ENCODE measurements around the gene PTGES. TPM values are rescaled to one million over a fixed set of nuclear protein-coding genes. Genes with fewer than 3 reads are reported as not detected.
A peak's percentile ranks its signal among the peaks of the same experiment; 100 is the strongest.
"Not testable (repeated sequence)": the region's sequence is repeated elsewhere in the genome, so short reads cannot be mapped to it uniquely, and the experiment has no call there.

The PTGES gene
- total RNA-seq (ENCODE audit: insufficient read depth, low replicate concordance), result 50.8 TPM

GRCh38 chr9:129752900-129753729 lies at the start of gene PTGES:
PTGES (minus strand) TSS chr9:129753042; CDS start chr9:129753012, 30 bp downstream.
- peak; percentile 97 for DNase-seq (ENCODE audit: low spot score)

GRCh38 chr9:129801504-129801903 lies 48.7 kb upstream of the PTGES start:
- DNase-seq (ENCODE audit: low spot score), result no peak

- DNase-seq (ENCODE audit: low spot score), result no peak
These were observed 46.1 kb upstream of the PTGES start for GRCh38 chr9:129798973-129799372.

GRCh38 chr9:129796029-129796428 lies 43.2 kb upstream of the PTGES start:
- DNase-seq (ENCODE audit: low spot score), result not testable (repeated sequence)

- no peak for DNase-seq (ENCODE audit: low spot score)
These were observed 41.7 kb upstream of the PTGES start for GRCh38 chr9:129794549-129794948.

GRCh38 chr9:129786481-129786880 lies 33.6 kb upstream of the PTGES start:
- DNase-seq (ENCODE audit: low spot score), result no peak

GRCh38 chr9:129785866-129786265 lies 33.0 kb upstream of the PTGES start:
- DNase-seq (ENCODE audit: low spot score), result no peak

- not testable (repeated sequence) for DNase-seq (ENCODE audit: low spot score)
These were observed 32.1 kb upstream of the PTGES start for GRCh38 chr9:129784970-129785369.

GRCh38 chr9:129783516-129784361 lies 30.9 kb upstream of the PTGES start:
- DNase-seq (ENCODE audit: low spot score), result peak; percentile 83

GRCh38 chr9:129781981-129782380 lies 29.1 kb upstream of the PTGES start:
- peak; percentile 93 for DNase-seq (ENCODE audit: low spot score)

- no peak for DNase-seq (ENCODE audit: low spot score)
These were observed 28.3 kb upstream of the PTGES start for GRCh38 chr9:129781131-129781530.

- DNase-seq (ENCODE audit: low spot score), result no peak
These were observed 26.8 kb upstream of the PTGES start for GRCh38 chr9:129779560-129780190.

- no peak for DNase-seq (ENCODE audit: low spot score)
These were observed 25.6 kb upstream of the PTGES start for GRCh38 chr9:129778469-129778868.

GRCh38 chr9:129777769-129778130 lies 24.9 kb upstream of the PTGES start:
- no peak for DNase-seq (ENCODE audit: low spot score)

- DNase-seq (ENCODE audit: low spot score), result peak; percentile 99
These were observed 24.3 kb upstream of the PTGES start for GRCh38 chr9:129776938-129777768.

GRCh38 chr9:129776566-129776937 lies 23.7 kb upstream of the PTGES start:
- DNase-seq (ENCODE audit: low spot score), result peak; percentile 56

GRCh38 chr9:129776096-129776495 lies 23.3 kb upstream of the PTGES start:
- not testable (repeated sequence) for DNase-seq (ENCODE audit: low spot score)

GRCh38 chr9:129775448-129775798 lies 22.6 kb upstream of the PTGES start:
- DNase-seq (ENCODE audit: low spot score), result no peak

- DNase-seq (ENCODE audit: low spot score), result no peak
These were observed 22.1 kb upstream of the PTGES start for GRCh38 chr9:129774791-129775447.

- DNase-seq (ENCODE audit: low spot score), result no peak
These were observed 20.6 kb upstream of the PTGES start for GRCh38 chr9:129773262-129774048.

All from umbilical cord (tissue), 2 donors.